ENCODE measurements around the gene FZD10. TPM values are rescaled to one million over a fixed set of nuclear protein-coding genes. Genes with fewer than 3 reads are reported as not detected.

The FZD10 gene
- total RNA-seq, 1 experiment from 2014 or later = not detected

DNA sequence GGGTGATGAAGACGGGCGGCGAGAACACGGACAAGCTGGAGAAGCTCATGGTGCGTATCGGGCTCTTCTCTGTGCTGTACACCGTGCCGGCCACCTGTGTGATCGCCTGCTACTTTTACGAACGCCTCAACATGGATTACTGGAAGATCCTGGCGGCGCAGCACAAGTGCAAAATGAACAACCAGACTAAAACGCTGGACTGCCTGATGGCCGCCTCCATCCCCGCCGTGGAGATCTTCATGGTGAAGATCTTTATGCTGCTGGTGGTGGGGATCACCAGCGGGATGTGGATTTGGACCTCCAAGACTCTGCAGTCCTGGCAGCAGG is 1.9 kb downstream of the FZD10 start:
- TF ChIP-seq, protein P1, sequence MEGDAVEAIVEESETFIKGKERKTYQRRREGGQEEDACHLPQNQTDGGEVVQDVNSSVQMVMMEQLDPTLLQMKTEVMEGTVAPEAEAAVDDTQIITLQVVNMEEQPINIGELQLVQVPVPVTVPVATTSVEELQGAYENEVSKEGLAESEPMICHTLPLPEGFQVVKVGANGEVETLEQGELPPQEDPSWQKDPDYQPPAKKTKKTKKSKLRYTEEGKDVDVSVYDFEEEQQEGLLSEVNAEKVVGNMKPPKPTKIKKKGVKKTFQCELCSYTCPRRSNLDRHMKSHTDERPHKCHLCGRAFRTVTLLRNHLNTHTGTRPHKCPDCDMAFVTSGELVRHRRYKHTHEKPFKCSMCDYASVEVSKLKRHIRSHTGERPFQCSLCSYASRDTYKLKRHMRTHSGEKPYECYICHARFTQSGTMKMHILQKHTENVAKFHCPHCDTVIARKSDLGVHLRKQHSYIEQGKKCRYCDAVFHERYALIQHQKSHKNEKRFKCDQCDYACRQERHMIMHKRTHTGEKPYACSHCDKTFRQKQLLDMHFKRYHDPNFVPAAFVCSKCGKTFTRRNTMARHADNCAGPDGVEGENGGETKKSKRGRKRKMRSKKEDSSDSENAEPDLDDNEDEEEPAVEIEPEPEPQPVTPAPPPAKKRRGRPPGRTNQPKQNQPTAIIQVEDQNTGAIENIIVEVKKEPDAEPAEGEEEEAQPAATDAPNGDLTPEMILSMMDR (IDR thresholded peaks at IDR 0.05; ENCODE audit: unreplicated experiment) = no peak
- ChIA-PET POLR2A (no interaction called here), CTCF (no interaction called here)
- H3K27me3 Mint-ChIP-seq (ENCODE audit: insufficient read depth, unreplicated experiment) = peaks cover 22% of the 10 kb centered on the region
- no TSS peak for BruUV-seq (replicated peaks)
- H3K36me3 Mint-ChIP-seq (ENCODE audit: insufficient read depth, unreplicated experiment) = no peaks in the 10 kb centered on the region
- no peak overlapping the region for H3K4me3 Mint-ChIP-seq (ENCODE audit: unreplicated experiment)
- intact Hi-C loops (cut with micrococcal nuclease) = loop anchor here (10.0 kb wide), 1 partner anchor 171 kb away; the partner anchor contains the start of gene PIWIL1
- DNase-seq (ENCODE audit: unreplicated experiment) = no peak
- no peaks in the 10 kb centered on the region for H3K9me3 Mint-ChIP-seq (ENCODE audit: unreplicated experiment)
- no peaks in the 10 kb centered on the region for H3K4me1 Mint-ChIP-seq (ENCODE audit: insufficient read depth, unreplicated experiment)
- H3K27ac Mint-ChIP-seq (ENCODE audit: low read depth, unreplicated experiment) = no peak overlapping the region

DNA sequence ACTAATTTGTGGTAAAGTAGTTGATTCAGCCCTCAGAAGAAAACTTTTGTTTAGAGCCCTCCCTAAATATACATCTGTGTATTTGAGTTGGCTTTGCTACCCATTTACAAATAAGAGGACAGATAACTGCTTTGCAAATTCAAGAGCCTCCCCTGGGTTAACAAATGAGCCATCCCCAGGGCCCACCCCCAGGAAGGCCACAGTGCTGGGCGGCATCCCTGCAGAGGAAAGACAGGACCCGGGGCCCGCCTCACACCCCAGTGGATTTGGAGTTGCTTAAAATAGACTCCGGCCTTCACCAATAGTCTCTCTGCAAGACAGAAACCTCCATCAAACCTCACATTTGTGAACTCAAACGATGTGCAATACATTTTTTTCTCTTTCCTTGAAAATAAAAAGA is 2.7 kb downstream of the FZD10 start:
- TF ChIP-seq, protein P1 (IDR thresholded peaks at IDR 0.05; ENCODE audit: unreplicated experiment) = no peak
- DNase-seq (ENCODE audit: unreplicated experiment) = no peak
- intact Hi-C loops (cut with micrococcal nuclease) = loop anchor here (10.0 kb wide), 1 partner anchor 170 kb away; the partner anchor contains the start of gene PIWIL1
- ChIA-PET CTCF (interaction anchor here (0.6 kb wide), 1 partner anchor 1325 kb away, joined by 5 read pairs; no protein-coding TSS in a partner anchor), POLR2A (no interaction called here)
- no peaks in the 10 kb centered on the region for H3K4me1 Mint-ChIP-seq (ENCODE audit: insufficient read depth, unreplicated experiment)
- H3K36me3 Mint-ChIP-seq (ENCODE audit: insufficient read depth, unreplicated experiment) = no peaks in the 10 kb centered on the region
- peaks cover 29% of the 10 kb centered on the region for H3K27me3 Mint-ChIP-seq (ENCODE audit: insufficient read depth, unreplicated experiment)
- no peak overlapping the region for H3K4me3 Mint-ChIP-seq (ENCODE audit: unreplicated experiment)
- no peaks in the 10 kb centered on the region for H3K9me3 Mint-ChIP-seq (ENCODE audit: unreplicated experiment)
- no peak overlapping the region for H3K27ac Mint-ChIP-seq (ENCODE audit: low read depth, unreplicated experiment)
- BruUV-seq (replicated peaks) = no TSS peak

DNA sequence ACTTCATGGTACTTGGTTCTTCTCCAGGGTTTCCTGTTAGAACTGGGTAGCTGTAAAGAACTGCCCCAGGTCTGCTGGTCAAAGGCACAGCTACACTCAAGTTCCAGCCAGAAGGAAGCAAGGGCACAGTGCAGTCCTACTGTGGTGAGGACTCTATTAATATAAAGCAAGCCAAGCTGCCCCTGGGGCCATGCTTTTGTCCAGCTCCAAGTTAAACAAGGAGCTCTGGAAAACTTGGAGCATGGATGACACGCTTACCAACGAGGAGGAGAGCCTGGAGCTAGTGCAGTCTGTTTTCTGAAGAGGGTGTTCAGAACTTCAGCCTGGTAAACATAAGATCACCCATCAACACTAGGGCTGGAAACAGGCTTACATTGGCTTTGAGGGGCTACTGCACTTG is 4.0 kb downstream of the FZD10 start:
- Mint-ChIP-seq H3K4me3 (ENCODE audit: unreplicated experiment) (no peak overlapping the region), H3K9me3 (ENCODE audit: unreplicated experiment) (no peaks in the 10 kb centered on the region), H3K36me3 (ENCODE audit: insufficient read depth, unreplicated experiment) (no peaks in the 10 kb centered on the region), H3K27ac (ENCODE audit: low read depth, unreplicated experiment) (no peak overlapping the region), H3K4me1 (ENCODE audit: insufficient read depth, unreplicated experiment) (no peaks in the 10 kb centered on the region), H3K27me3 (ENCODE audit: insufficient read depth, unreplicated experiment) (peaks cover 43% of the 10 kb centered on the region)
- intact Hi-C loops (cut with micrococcal nuclease) = loop anchor here (10.0 kb wide), 1 partner anchor 168 kb away; the partner anchor contains the start of gene PIWIL1
- CTCF ChIA-PET = interaction anchor here (0.7 to 1.0 kb wide), 3 partner anchors 119 to 582 kb away, joined by 3 to 4 read pairs (median 3); no protein-coding TSS in a partner anchor
- POLR2A ChIA-PET = interaction anchor here (0.6 kb wide), 1 partner anchor 536 kb away, joined by 3 read pairs; no protein-coding TSS in a partner anchor
- TF ChIP-seq, protein P1 (IDR thresholded peaks at IDR 0.05; ENCODE audit: unreplicated experiment) = no peak
- no TSS peak for BruUV-seq (replicated peaks)
- no peak for DNase-seq (ENCODE audit: unreplicated experiment)

DNA sequence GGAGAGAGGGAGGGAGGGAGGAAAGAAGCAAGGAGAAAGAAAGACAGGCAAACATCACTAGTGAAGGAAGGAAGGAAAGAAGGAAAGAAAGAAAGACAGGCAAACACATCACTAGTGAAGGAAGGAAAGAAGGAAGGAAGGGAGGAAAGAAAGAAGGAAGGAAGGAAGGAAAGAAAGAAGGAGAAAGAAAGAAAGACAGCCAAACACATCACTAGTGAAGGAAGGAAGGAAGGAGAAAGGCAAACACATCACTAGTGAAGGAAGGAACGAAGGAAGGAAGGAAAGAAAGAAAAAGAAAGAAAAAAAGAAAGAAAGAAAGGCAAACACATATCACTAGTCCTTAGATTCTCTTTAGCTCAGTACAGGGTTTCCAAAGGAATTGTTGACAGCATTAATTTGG is 5.3 kb downstream of the FZD10 start:
- H3K9me3 Mint-ChIP-seq (ENCODE audit: unreplicated experiment) = no peaks in the 10 kb centered on the region
- DNase-seq (ENCODE audit: unreplicated experiment) = no peak
- H3K4me1 Mint-ChIP-seq (ENCODE audit: insufficient read depth, unreplicated experiment) = no peaks in the 10 kb centered on the region
- TF ChIP-seq, protein P1 (IDR thresholded peaks at IDR 0.05; ENCODE audit: unreplicated experiment) = no peak
- H3K27ac Mint-ChIP-seq (ENCODE audit: low read depth, unreplicated experiment) = no peak overlapping the region
- no peak overlapping the region for H3K4me3 Mint-ChIP-seq (ENCODE audit: unreplicated experiment)
- peaks cover 43% of the 10 kb centered on the region for H3K27me3 Mint-ChIP-seq (ENCODE audit: insufficient read depth, unreplicated experiment)
- H3K36me3 Mint-ChIP-seq (ENCODE audit: insufficient read depth, unreplicated experiment) = no peaks in the 10 kb centered on the region
- POLR2A ChIA-PET = interaction anchor here (0.7 kb wide), 1 partner anchor 109 kb away, joined by 3 read pairs; no protein-coding TSS in a partner anchor
- BruUV-seq (replicated peaks) = no TSS peak
- intact Hi-C loops (cut with micrococcal nuclease) = loop anchor here (10.0 kb wide), 1 partner anchor 167 kb away; the partner anchor contains the start of gene PIWIL1
- CTCF ChIA-PET = no interaction called here
